Astrocyte (in vitro differentiated cells and primary cell): ENCODE measurements around the gene MRPL14. TPM values are rescaled to one million over a fixed set of nuclear protein-coding genes. Genes with fewer than 3 reads are reported as not detected.
A peak's percentile ranks its signal among the peaks of the same experiment; 100 is the strongest.

Source experiments
- DNase-seq: peaks from one replicate; pipeline ENCODE4 v3.0.0-alpha.2; 2010; ENCODE audit warnings: low read depth
- FAIRE-seq: peaks from 2 replicates; lab custom pipeline; 2011; peaks lifted over from hg19 to GRCh38; lab: Jason Lieb, UNC
- H2AFZ ChIP-seq: 2 replicates; pipeline ENCODE4 v1.6.0; 2012; ENCODE audit warnings: low read depth, low read length, inconsistent platforms
- H3K27ac ChIP-seq: 2 replicates; pipeline ENCODE4 v1.5.1; 2011; ENCODE audit warnings: low read depth, low read length, inconsistent platforms
- H3K27me3 ChIP-seq: 2 replicates; pipeline ENCODE4 v1.6.0; 2011; ENCODE audit warnings: low read length, inconsistent platforms; ENCODE audit not compliant: insufficient read depth
- H3K36me3 ChIP-seq: 2 replicates; pipeline ENCODE4 v1.5.1; 2011; ENCODE audit warnings: low read length, inconsistent platforms; ENCODE audit not compliant: insufficient read depth
- H3K4me1 ChIP-seq: 2 replicates; pipeline ENCODE4 v1.5.1; 2011; ENCODE audit warnings: low read length, inconsistent platforms; ENCODE audit not compliant: insufficient read depth
- H3K4me2 ChIP-seq: 2 replicates; pipeline ENCODE4 v1.6.0; 2012; ENCODE audit warnings: low read length, inconsistent platforms
- H3K4me3 ChIP-seq: 2 replicates; pipeline ENCODE4 v1.5.1; 2011; ENCODE audit warnings: low read depth, mild to moderate bottlenecking, low read length, inconsistent platforms; ENCODE audit not compliant: insufficient read depth
- H3K79me2 ChIP-seq: 2 replicates; pipeline ENCODE4 v1.6.0; 2012; ENCODE audit warnings: mild to moderate bottlenecking, low read length, inconsistent platforms; ENCODE audit not compliant: insufficient read depth
- H3K9ac ChIP-seq: 2 replicates; pipeline ENCODE4 v1.6.0; 2012; ENCODE audit warnings: mild to moderate bottlenecking, low read length, inconsistent platforms
- H3K9me3 ChIP-seq: 2 replicates; pipeline ENCODE4 v1.5.1; 2012; ENCODE audit warnings: low read depth, mild to moderate bottlenecking, low read length, inconsistent platforms; ENCODE audit not compliant: insufficient read depth
- H4K20me1 ChIP-seq: 2 replicates; pipeline ENCODE4 v1.6.0; 2012; ENCODE audit warnings: low read length, inconsistent platforms; ENCODE audit not compliant: insufficient read depth
- H3K27ac Mint-ChIP-seq: one replicate; pipeline ENCODE4 v1.8.0; 2021; ENCODE audit warnings: mild to moderate bottlenecking, mixed read lengths; ENCODE audit not compliant: unreplicated experiment
- H3K27me3 Mint-ChIP-seq: one replicate; pipeline ENCODE4 v1.8.0; 2021; ENCODE audit warnings: low read depth, mixed read lengths; ENCODE audit not compliant: unreplicated experiment
- H3K36me3 Mint-ChIP-seq: one replicate; pipeline ENCODE4 v1.8.0; 2021; ENCODE audit warnings: low read depth, mixed read lengths; ENCODE audit not compliant: unreplicated experiment
- H3K4me1 Mint-ChIP-seq: one replicate; pipeline ENCODE4 v1.8.0; 2021; ENCODE audit warnings: low read depth, mixed read lengths; ENCODE audit not compliant: unreplicated experiment
- H3K4me3 Mint-ChIP-seq: one replicate; pipeline ENCODE4 v1.8.0; 2021; ENCODE audit warnings: mild to moderate bottlenecking, moderate library complexity, mixed read lengths; ENCODE audit not compliant: unreplicated experiment
- H3K9me3 Mint-ChIP-seq: one replicate; pipeline ENCODE4 v1.8.0; 2021; ENCODE audit warnings: mild to moderate bottlenecking, mixed read lengths; ENCODE audit not compliant: unreplicated experiment
- CTCF ChIP-seq: IDR thresholded peaks from 2 replicates; pipeline ENCODE4 v1.5.1; 2011; ENCODE audit warnings: low read depth, mild to moderate bottlenecking, inconsistent platforms, low read length, moderate library complexity; ENCODE audit not compliant: insufficient read depth
- EZH2 ChIP-seq: IDR thresholded peaks from 2 replicates; pipeline ENCODE4 v1.6.1; 2012; ENCODE audit warnings: mild to moderate bottlenecking, low read length, inconsistent platforms; ENCODE audit not compliant: insufficient read depth
- total RNA-seq: library from RNA; stranded (reverse); gene quantifications from 2 replicates; pipeline ENCODE4 v1.2.1, GENCODE V29; 2021

The MRPL14 gene
- total RNA-seq, 1 donor from 2014 or later: 56.1 TPM

- Mint-ChIP-seq H3K27ac (peak overlapping the region; percentile 41), H3K9me3 (no peaks in the 10 kb centered on the region), H3K36me3 (no peaks in the 10 kb centered on the region), H3K4me3 (no peak overlapping the region), H3K4me1 (peaks cover 26% of the 10 kb centered on the region), H3K27me3 (no peaks in the 10 kb centered on the region)
- H3K79me2 ChIP-seq: no peaks in the 10 kb centered on the region
- peaks cover 2% of the 10 kb centered on the region for H3K27me3 ChIP-seq
- no peaks in the 10 kb centered on the region for H3K9me3 ChIP-seq
- no peak overlapping the region for H3K27ac ChIP-seq
- no peak overlapping the region for H2AFZ ChIP-seq
- peaks cover 39% of the 10 kb centered on the region for H3K4me1 ChIP-seq
- peak overlapping the region; percentile 57 for H3K4me2 ChIP-seq
- no peaks in the 10 kb centered on the region for H4K20me1 ChIP-seq
- TF ChIP-seq EZH2 (no peak), CTCF (no peak)
- FAIRE-seq (no peak), DNase-seq (no peak)
- H3K4me3 ChIP-seq: no peak overlapping the region
- H3K36me3 ChIP-seq: no peaks in the 10 kb centered on the region
- no peak overlapping the region for H3K9ac ChIP-seq
Measured at GRCh38 chr6:44075647-44076355, 51.5 kb downstream of the MRPL14 start.

GRCh38 chr6:44074813-44075646 lies 52.2 kb downstream of the MRPL14 start:
- Histone ChIP-seq H3K9ac (no peak overlapping the region), H3K9me3 (no peaks in the 10 kb centered on the region), H3K4me1 (peaks cover 39% of the 10 kb centered on the region), H2AFZ (no peak overlapping the region), H3K4me2 (no peak overlapping the region), H4K20me1 (no peaks in the 10 kb centered on the region), H3K27me3 (peaks cover 2% of the 10 kb centered on the region), H3K4me3 (no peak overlapping the region), H3K36me3 (no peaks in the 10 kb centered on the region), H3K79me2 (no peaks in the 10 kb centered on the region), H3K27ac (no peak overlapping the region)
- FAIRE-seq (no peak), DNase-seq (no peak)
- no peaks in the 10 kb centered on the region for H3K27me3 Mint-ChIP-seq
- TF ChIP-seq CTCF: no peak
- TF ChIP-seq EZH2: no peak
- no peaks in the 10 kb centered on the region for H3K36me3 Mint-ChIP-seq
- no peak overlapping the region for H3K4me3 Mint-ChIP-seq
- peak overlapping the region; percentile 28 for H3K27ac Mint-ChIP-seq
- no peaks in the 10 kb centered on the region for H3K9me3 Mint-ChIP-seq
- peaks cover 24% of the 10 kb centered on the region for H3K4me1 Mint-ChIP-seq
